Stimulated activated memory B cell treated with anti-CD40 and anti-IgM and Interleukin-4, amounts not matched to agents 10 μg/mL and 1 μg/mL and 100 μg/mL, for 72 hours (primary cell): Measurements from ENCODE around the gene NFAM1.

Experiments
- ATAC-seq: fragments of 150-1000 bp; cut with Tn5 transposase; 2 replicates; pipeline ENCODE4 v1.10.0; 2021
- H3K27ac Mint-ChIP-seq: one replicate; pipeline ENCODE4 v1.8.0; 2022; ENCODE audit warnings: mild to moderate bottlenecking, mixed read lengths
- H3K27me3 Mint-ChIP-seq: one replicate; pipeline ENCODE4 v1.8.0; 2022; ENCODE audit warnings: mixed read lengths
- H3K36me3 Mint-ChIP-seq: one replicate; pipeline ENCODE4 v1.8.0; 2022; ENCODE audit warnings: mixed read lengths
- H3K4me1 Mint-ChIP-seq: one replicate; pipeline ENCODE4 v1.8.0; 2022; ENCODE audit warnings: mixed read lengths
- H3K4me3 Mint-ChIP-seq: one replicate; pipeline ENCODE4 v1.8.0; 2022; ENCODE audit warnings: mild to moderate bottlenecking, moderate library complexity, mixed read lengths
- H3K9me3 Mint-ChIP-seq: one replicate; pipeline ENCODE4 v1.8.0; 2022; ENCODE audit warnings: mixed read lengths

Gene NFAM1

GRCh38 chr22:42365942-42366695 lies 66.1 kb downstream of the NFAM1 start:
- H3K4me1 Mint-ChIP-seq: peaks cover 25% of the 10 kb centered on the region
- no peaks in the 10 kb centered on the region for H3K36me3 Mint-ChIP-seq
- no peaks in the 10 kb centered on the region for H3K9me3 Mint-ChIP-seq
- no peak overlapping the region for H3K4me3 Mint-ChIP-seq
- ATAC-seq: no peak
- peaks cover 70% of the 10 kb centered on the region for H3K27me3 Mint-ChIP-seq
- H3K27ac Mint-ChIP-seq: no peak overlapping the region

GRCh38 chr22:42365111-42365865 lies 66.9 kb downstream of the NFAM1 start:
- no peak overlapping the region for H3K27ac Mint-ChIP-seq
- H3K4me1 Mint-ChIP-seq: peaks cover 25% of the 10 kb centered on the region
- no peaks in the 10 kb centered on the region for H3K9me3 Mint-ChIP-seq
- no peak overlapping the region for H3K4me3 Mint-ChIP-seq
- H3K27me3 Mint-ChIP-seq: peaks cover 76% of the 10 kb centered on the region
- no peak for ATAC-seq
- H3K36me3 Mint-ChIP-seq: no peaks in the 10 kb centered on the region

- no peak overlapping the region for H3K27ac Mint-ChIP-seq
These were observed 67.5 kb downstream of the NFAM1 start for GRCh38 chr22:42364604-42365110.

GRCh38 chr22:42363892-42364291 lies 68.3 kb downstream of the NFAM1 start:
- Mint-ChIP-seq H3K36me3 (no peaks in the 10 kb centered on the region), H3K27me3 (peaks cover 85% of the 10 kb centered on the region), H3K9me3 (no peaks in the 10 kb centered on the region), H3K4me1 (peaks cover 17% of the 10 kb centered on the region), H3K4me3 (no peak overlapping the region), H3K27ac (no peak overlapping the region)
- ATAC-seq: no peak

More at GRCh38 chr22:42364604-42365110, 67.5 kb downstream of the NFAM1 start:
- Mint-ChIP-seq H3K9me3 (no peaks in the 10 kb centered on the region), H3K4me3 (no peak overlapping the region), H3K4me1 (peaks cover 22% of the 10 kb centered on the region), H3K27me3 (peaks cover 82% of the 10 kb centered on the region), H3K36me3 (no peaks in the 10 kb centered on the region)
- no peak for ATAC-seq

GRCh38 chr22:42361523-42361922 lies 70.7 kb downstream of the NFAM1 start:
- Mint-ChIP-seq H3K9me3 (no peaks in the 10 kb centered on the region), H3K27me3 (peaks cover 81% of the 10 kb centered on the region), H3K4me3 (no peak overlapping the region), H3K4me1 (peaks cover 8% of the 10 kb centered on the region), H3K27ac (no peak overlapping the region), H3K36me3 (no peaks in the 10 kb centered on the region)
- no peak for ATAC-seq

- H3K4me1 Mint-ChIP-seq: peaks cover 12% of the 10 kb centered on the region
- H3K4me3 Mint-ChIP-seq: no peak overlapping the region
- ATAC-seq: no peak
- no peaks in the 10 kb centered on the region for H3K9me3 Mint-ChIP-seq
- H3K36me3 Mint-ChIP-seq: no peaks in the 10 kb centered on the region
- H3K27me3 Mint-ChIP-seq: peaks cover 75% of the 10 kb centered on the region
- no peak overlapping the region for H3K27ac Mint-ChIP-seq
These were observed 71.9 kb downstream of the NFAM1 start for GRCh38 chr22:42360348-42360747.

- H3K4me1 Mint-ChIP-seq: peaks cover 12% of the 10 kb centered on the region
- H3K9me3 Mint-ChIP-seq: no peaks in the 10 kb centered on the region
- no peak for ATAC-seq
- H3K4me3 Mint-ChIP-seq: no peak overlapping the region
- H3K27me3 Mint-ChIP-seq: peaks cover 79% of the 10 kb centered on the region
- no peaks in the 10 kb centered on the region for H3K36me3 Mint-ChIP-seq
- H3K27ac Mint-ChIP-seq: no peak overlapping the region
These were observed 73.3 kb downstream of the NFAM1 start for GRCh38 chr22:42358643-42359558.

- peaks cover 12% of the 10 kb centered on the region for H3K4me1 Mint-ChIP-seq
- no peak overlapping the region for H3K4me3 Mint-ChIP-seq
- H3K9me3 Mint-ChIP-seq: no peaks in the 10 kb centered on the region
- H3K27me3 Mint-ChIP-seq: peaks cover 82% of the 10 kb centered on the region
- H3K36me3 Mint-ChIP-seq: no peaks in the 10 kb centered on the region
- H3K27ac Mint-ChIP-seq: no peak overlapping the region
- ATAC-seq: no peak
These were observed 74.4 kb downstream of the NFAM1 start for GRCh38 chr22:42357634-42358296.

- no peaks in the 10 kb centered on the region for H3K9me3 Mint-ChIP-seq
- peaks cover 82% of the 10 kb centered on the region for H3K27me3 Mint-ChIP-seq
- H3K4me1 Mint-ChIP-seq: peaks cover 12% of the 10 kb centered on the region
- no peak overlapping the region for H3K27ac Mint-ChIP-seq
- no peaks in the 10 kb centered on the region for H3K36me3 Mint-ChIP-seq
- no peak for ATAC-seq
- H3K4me3 Mint-ChIP-seq: no peak overlapping the region
These were observed 75.0 kb downstream of the NFAM1 start for GRCh38 chr22:42357221-42357620.

- peaks cover 82% of the 10 kb centered on the region for H3K27me3 Mint-ChIP-seq
- peak; percentile 66 for ATAC-seq
- no peaks in the 10 kb centered on the region for H3K36me3 Mint-ChIP-seq
- H3K9me3 Mint-ChIP-seq: no peaks in the 10 kb centered on the region
- no peak overlapping the region for H3K27ac Mint-ChIP-seq
- H3K4me3 Mint-ChIP-seq: no peak overlapping the region
- peaks cover 12% of the 10 kb centered on the region for H3K4me1 Mint-ChIP-seq
These were observed 75.7 kb downstream of the NFAM1 start for GRCh38 chr22:42356533-42356932.

- H3K27me3 Mint-ChIP-seq: peaks cover 71% of the 10 kb centered on the region
- H3K9me3 Mint-ChIP-seq: no peaks in the 10 kb centered on the region
- no peak for ATAC-seq
- no peak overlapping the region for H3K27ac Mint-ChIP-seq
- no peak overlapping the region for H3K4me3 Mint-ChIP-seq
- peaks cover 12% of the 10 kb centered on the region for H3K4me1 Mint-ChIP-seq
- H3K36me3 Mint-ChIP-seq: no peaks in the 10 kb centered on the region
These were observed 78.1 kb downstream of the NFAM1 start for GRCh38 chr22:42353883-42354727.

GRCh38 chr22:42350373-42350772 lies 81.8 kb downstream of the NFAM1 start:
- no peaks in the 10 kb centered on the region for H3K4me1 Mint-ChIP-seq
- no peaks in the 10 kb centered on the region for H3K36me3 Mint-ChIP-seq
- no peak overlapping the region for H3K4me3 Mint-ChIP-seq
- no peak for ATAC-seq
- no peaks in the 10 kb centered on the region for H3K9me3 Mint-ChIP-seq
- no peak overlapping the region for H3K27ac Mint-ChIP-seq
- H3K27me3 Mint-ChIP-seq: peaks cover 60% of the 10 kb centered on the region

- Mint-ChIP-seq H3K36me3 (no peaks in the 10 kb centered on the region), H3K4me3 (no peak overlapping the region), H3K4me1 (peaks cover 5% of the 10 kb centered on the region), H3K27me3 (peaks cover 47% of the 10 kb centered on the region), H3K27ac (no peak overlapping the region), H3K9me3 (no peaks in the 10 kb centered on the region)
- ATAC-seq: no peak
These were observed 84.8 kb downstream of the NFAM1 start for GRCh38 chr22:42347281-42347824.

- Mint-ChIP-seq H3K4me3 (no peak overlapping the region), H3K36me3 (no peaks in the 10 kb centered on the region), H3K27me3 (peaks cover 47% of the 10 kb centered on the region), H3K27ac (no peak overlapping the region), H3K9me3 (no peaks in the 10 kb centered on the region), H3K4me1 (peaks cover 5% of the 10 kb centered on the region)
- no peak for ATAC-seq
These were observed 85.5 kb downstream of the NFAM1 start for GRCh38 chr22:42346722-42347121.
